Kidney epithelial cell (primary cell): ENCODE results near the gene TGFBR3. TPM values are rescaled to one million over a fixed set of nuclear protein-coding genes. Genes with fewer than 3 reads are reported as not detected.
"Not testable (repeated sequence)": the region's sequence is repeated elsewhere in the genome, so short reads cannot be mapped to it uniquely, and the experiment has no call there.

ENCODE experiments used
- DNase-seq: peaks from one replicate; pipeline ENCODE4 v3.0.0-alpha.2; 2010; ENCODE audit warnings: low read depth
- H3K27me3 ChIP-seq: 2 replicates; pipeline ENCODE4 v1.6.0; 2011; ENCODE audit warnings: low read length; ENCODE audit not compliant: control insufficient read depth, insufficient read depth
- H3K36me3 ChIP-seq: 2 replicates; pipeline ENCODE4 v1.5.1; 2011; ENCODE audit warnings: low read length; ENCODE audit not compliant: control insufficient read depth, insufficient read depth
- H3K4me3 ChIP-seq: 2 replicates; pipeline ENCODE4 v1.5.1; 2011; ENCODE audit warnings: low read depth, mild to moderate bottlenecking, control low read depth, low read length
- total RNA-seq: library from RNA; depleted of rRNA; stranded (reverse); fragments of >200 nt; gene quantifications from 2 replicates; pipeline ENCODE4 v1.2.3, GENCODE V29; 2015
- TF ChIP-seq, protein P1 (sequence below): IDR thresholded peaks from 2 replicates; pipeline ENCODE4 v1.5.1; 2011; ENCODE audit warnings: mild to moderate bottlenecking, moderate library complexity, low read length, control low read depth, inconsistent platforms; ENCODE audit not compliant: insufficient read depth, poor library complexity, severe bottlenecking

TGFBR3 gene
- total RNA-seq, 1 donor from 2014 or later: 5.5 TPM

GRCh38 chr1:91862120-91862519 lies 23.8 kb downstream of the TGFBR3 start:
- Histone ChIP-seq H3K27me3 (no peaks in the 10 kb centered on the region), H3K4me3 (no peak overlapping the region), H3K36me3 (no peaks in the 10 kb centered on the region)
- TF ChIP-seq, protein P1, sequence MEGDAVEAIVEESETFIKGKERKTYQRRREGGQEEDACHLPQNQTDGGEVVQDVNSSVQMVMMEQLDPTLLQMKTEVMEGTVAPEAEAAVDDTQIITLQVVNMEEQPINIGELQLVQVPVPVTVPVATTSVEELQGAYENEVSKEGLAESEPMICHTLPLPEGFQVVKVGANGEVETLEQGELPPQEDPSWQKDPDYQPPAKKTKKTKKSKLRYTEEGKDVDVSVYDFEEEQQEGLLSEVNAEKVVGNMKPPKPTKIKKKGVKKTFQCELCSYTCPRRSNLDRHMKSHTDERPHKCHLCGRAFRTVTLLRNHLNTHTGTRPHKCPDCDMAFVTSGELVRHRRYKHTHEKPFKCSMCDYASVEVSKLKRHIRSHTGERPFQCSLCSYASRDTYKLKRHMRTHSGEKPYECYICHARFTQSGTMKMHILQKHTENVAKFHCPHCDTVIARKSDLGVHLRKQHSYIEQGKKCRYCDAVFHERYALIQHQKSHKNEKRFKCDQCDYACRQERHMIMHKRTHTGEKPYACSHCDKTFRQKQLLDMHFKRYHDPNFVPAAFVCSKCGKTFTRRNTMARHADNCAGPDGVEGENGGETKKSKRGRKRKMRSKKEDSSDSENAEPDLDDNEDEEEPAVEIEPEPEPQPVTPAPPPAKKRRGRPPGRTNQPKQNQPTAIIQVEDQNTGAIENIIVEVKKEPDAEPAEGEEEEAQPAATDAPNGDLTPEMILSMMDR: no peak
- no peak for DNase-seq

- Histone ChIP-seq H3K4me3 (no peak overlapping the region), H3K36me3 (no peaks in the 10 kb centered on the region), H3K27me3 (no peaks in the 10 kb centered on the region)
- DNase-seq: no peak
- TF ChIP-seq, protein P1: no peak
Measured at GRCh38 chr1:91857557-91858239, 28.3 kb downstream of the TGFBR3 start.

DNA sequence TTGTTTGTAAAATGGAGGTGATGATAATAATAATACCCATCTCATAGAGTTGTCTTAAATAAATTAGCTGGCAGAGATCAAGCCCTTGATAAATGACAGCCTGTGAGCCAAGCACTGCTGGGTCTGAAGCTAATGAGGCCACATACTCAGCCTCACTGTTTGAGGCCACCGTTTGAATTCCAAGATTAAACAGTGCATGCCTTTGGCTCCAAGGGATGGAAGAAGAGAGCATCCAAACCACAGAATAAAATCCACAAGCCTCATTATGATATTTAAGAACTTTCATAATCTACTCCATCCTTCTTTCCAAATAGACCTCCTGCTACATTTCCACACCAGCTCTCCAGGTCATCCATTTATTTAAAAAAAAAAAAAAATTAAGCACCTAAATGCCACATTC lies 29.0 kb downstream of the TGFBR3 start:
- Histone ChIP-seq H3K4me3 (no peak overlapping the region), H3K36me3 (no peaks in the 10 kb centered on the region), H3K27me3 (no peaks in the 10 kb centered on the region)
- TF ChIP-seq, protein P1: no peak
- DNase-seq: no peak

GRCh38 chr1:91854852-91855534 lies 31.0 kb downstream of the TGFBR3 start:
- TF ChIP-seq, protein P1: no peak
- Histone ChIP-seq H3K4me3 (no peak overlapping the region), H3K27me3 (no peaks in the 10 kb centered on the region), H3K36me3 (no peaks in the 10 kb centered on the region)
- no peak for DNase-seq

- Histone ChIP-seq H3K27me3 (no peaks in the 10 kb centered on the region), H3K36me3 (no peaks in the 10 kb centered on the region), H3K4me3 (no peak overlapping the region)
- TF ChIP-seq, protein P1: no peak
- no peak for DNase-seq
Measured at GRCh38 chr1:91853397-91853796, 32.6 kb downstream of the TGFBR3 start.

DNA sequence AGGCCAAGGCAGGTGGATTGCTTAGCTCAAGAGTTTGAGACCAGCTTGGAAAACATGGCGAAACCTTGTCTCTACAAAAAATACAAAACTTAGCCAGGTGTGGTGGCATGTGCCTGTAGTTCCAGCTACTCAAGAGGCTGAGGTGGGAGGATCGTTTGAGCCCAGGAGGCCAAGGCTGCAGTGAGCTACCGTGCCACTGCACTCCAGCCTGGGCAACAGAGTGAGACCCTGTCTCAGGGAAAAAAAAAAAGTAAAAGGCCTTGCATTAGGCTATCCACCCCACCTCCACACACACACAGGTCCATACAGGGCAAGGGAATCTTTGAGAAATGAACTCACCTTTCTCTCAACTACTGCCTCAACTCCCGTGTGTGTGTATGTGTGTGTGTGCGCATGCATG lies 33.9 kb downstream of the TGFBR3 start:
- H3K36me3 ChIP-seq, DNase-seq, H3K27me3 ChIP-seq, H3K4me3 ChIP-seq: not testable (repeated sequence)
